ENCODE measurements around the gene LRMDA. TPM values are rescaled to one million over a fixed set of nuclear protein-coding genes. Genes with fewer than 3 reads are reported as not detected.

Gene LRMDA
- polyA plus RNA-seq, 1 donor (not counting 4 experiments of a cell fraction or from before 2014, with no cell fraction given) = not detected

DNA sequence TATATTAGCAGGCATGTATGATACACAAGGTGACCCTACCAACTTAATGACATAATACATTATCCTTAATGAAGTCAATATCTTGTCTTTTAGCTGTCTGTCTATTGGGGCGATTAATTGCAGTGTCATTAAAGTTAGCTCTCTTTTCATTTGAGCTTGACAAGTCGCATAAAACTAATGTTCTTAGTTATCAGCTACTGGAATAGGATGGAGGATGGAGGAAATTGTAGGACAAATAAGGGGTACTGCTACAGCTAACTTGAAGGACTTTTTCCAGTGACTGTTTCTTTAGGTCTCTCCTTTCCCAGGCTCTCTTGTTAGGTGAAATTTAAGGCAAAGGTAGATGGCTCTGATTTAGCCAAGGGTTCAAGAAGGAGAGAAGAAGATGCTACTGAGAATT, 506.4 kb downstream of the LRMDA start:
- DNase-seq (ENCODE audit: low read depth, low spot score) (no peak), FAIRE-seq (no peak)
- Histone ChIP-seq H3K4me1 (ENCODE audit: control insufficient read depth, extremely low read depth, insufficient read depth, low read length) (no peaks in the 10 kb centered on the region), H3K27ac (ENCODE audit: control insufficient read depth, insufficient read depth, low read length) (no peak overlapping the region), H3K9ac (ENCODE audit: control insufficient read depth, extremely low read depth, insufficient read depth, low read length) (no peak overlapping the region), H3K79me2 (ENCODE audit: control insufficient read depth, insufficient read depth, low read length) (no peaks in the 10 kb centered on the region), H4K20me1 (ENCODE audit: control insufficient read depth, extremely low read depth, insufficient read depth, low read length) (no peaks in the 10 kb centered on the region), H3K36me3 (ENCODE audit: control insufficient read depth in 2 of 2, extremely low read depth in 1 of 2, insufficient read depth in 2 of 2, low read length in 2 of 2) (no peaks in the 10 kb centered on the region), H3K27me3 (ENCODE audit: control insufficient read depth, extremely low read depth, insufficient read depth, low read length) (peaks cover 8% of the 10 kb centered on the region), H3K9me3 (ENCODE audit: control insufficient read depth, low read depth, low read length) (no peaks in the 10 kb centered on the region), H3K4me2 (ENCODE audit: control insufficient read depth, extremely low read depth, insufficient read depth, low read depth, low read length) (no peak overlapping the region), H2AFZ (ENCODE audit: control insufficient read depth, low read length) (no peak overlapping the region), H3K4me3 (ENCODE audit: control insufficient read depth in 2 of 3, extremely low read depth in 1 of 3, insufficient read depth in 2 of 3, low read depth in 1 of 3, low read length in 3 of 3) (no peak overlapping the region), H3K9me1 (ENCODE audit: control insufficient read depth, extremely low read depth, insufficient read depth, low read length) (no peaks in the 10 kb centered on the region)
- dilution Hi-C loops (cut with MboI; ENCODE audit: extremely low pct_ligation_motif_present, low sequenced_read_pairs) = no loop called here
- no peak for TF ChIP-seq EZH2 (IDR thresholded peaks at IDR 0.05; ENCODE audit: low read length)
- TF ChIP-seq, protein P1, sequence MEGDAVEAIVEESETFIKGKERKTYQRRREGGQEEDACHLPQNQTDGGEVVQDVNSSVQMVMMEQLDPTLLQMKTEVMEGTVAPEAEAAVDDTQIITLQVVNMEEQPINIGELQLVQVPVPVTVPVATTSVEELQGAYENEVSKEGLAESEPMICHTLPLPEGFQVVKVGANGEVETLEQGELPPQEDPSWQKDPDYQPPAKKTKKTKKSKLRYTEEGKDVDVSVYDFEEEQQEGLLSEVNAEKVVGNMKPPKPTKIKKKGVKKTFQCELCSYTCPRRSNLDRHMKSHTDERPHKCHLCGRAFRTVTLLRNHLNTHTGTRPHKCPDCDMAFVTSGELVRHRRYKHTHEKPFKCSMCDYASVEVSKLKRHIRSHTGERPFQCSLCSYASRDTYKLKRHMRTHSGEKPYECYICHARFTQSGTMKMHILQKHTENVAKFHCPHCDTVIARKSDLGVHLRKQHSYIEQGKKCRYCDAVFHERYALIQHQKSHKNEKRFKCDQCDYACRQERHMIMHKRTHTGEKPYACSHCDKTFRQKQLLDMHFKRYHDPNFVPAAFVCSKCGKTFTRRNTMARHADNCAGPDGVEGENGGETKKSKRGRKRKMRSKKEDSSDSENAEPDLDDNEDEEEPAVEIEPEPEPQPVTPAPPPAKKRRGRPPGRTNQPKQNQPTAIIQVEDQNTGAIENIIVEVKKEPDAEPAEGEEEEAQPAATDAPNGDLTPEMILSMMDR (optimal IDR thresholded peaks at IDR 0.05 in 1 of 3, IDR thresholded peaks at IDR 0.05 in 1 of 3, conservative IDR thresholded peaks at IDR 0.05 in 1 of 3; ENCODE audit: extremely low read depth in 1 of 3, insufficient read depth in 2 of 3, low read length in 3 of 3) = no peak

DNA sequence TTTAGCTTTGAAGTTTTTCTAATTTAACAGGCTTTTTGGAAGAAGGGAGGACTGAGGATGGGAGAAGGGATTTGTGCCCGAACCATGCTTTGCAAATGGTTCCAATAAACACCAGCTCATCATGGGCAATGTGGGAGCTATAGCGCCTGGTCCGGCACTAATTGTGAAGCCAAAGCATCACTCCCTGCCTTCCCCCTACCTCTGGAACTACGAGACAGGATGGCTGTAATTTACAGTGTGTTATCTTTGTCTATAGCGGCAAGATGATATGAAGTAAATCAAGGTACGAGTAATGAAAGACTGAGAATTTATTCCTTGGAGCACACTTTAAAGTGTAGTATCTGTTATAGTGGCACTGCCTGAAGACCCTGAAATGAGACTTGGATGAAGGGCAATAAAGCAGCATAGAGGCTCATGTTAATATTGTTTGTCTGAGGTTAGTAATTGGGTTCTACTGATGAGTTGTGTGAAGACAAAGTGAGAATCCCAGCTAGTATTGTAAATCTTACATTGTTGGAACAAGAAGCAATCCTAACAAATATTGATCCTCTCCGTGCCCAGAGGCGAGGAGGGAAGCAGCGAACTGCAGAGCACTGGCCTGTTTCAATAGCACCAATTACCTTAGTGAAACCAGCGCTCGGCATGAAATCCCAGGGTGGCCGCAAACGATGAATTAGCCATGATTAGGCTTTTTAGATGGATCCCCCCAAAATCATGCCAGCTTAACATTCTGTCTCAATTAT, 507.1 kb downstream of the LRMDA start:
- dilution Hi-C loops (cut with MboI; ENCODE audit: extremely low pct_ligation_motif_present, low sequenced_read_pairs) = no loop called here
- Histone ChIP-seq H4K20me1 (ENCODE audit: control insufficient read depth, extremely low read depth, insufficient read depth, low read length) (no peaks in the 10 kb centered on the region), H3K27me3 (ENCODE audit: control insufficient read depth, extremely low read depth, insufficient read depth, low read length) (peaks cover 8% of the 10 kb centered on the region), H3K27ac (ENCODE audit: control insufficient read depth, insufficient read depth, low read length) (no peak overlapping the region), H3K36me3 (ENCODE audit: control insufficient read depth in 2 of 2, extremely low read depth in 1 of 2, insufficient read depth in 2 of 2, low read length in 2 of 2) (no peaks in the 10 kb centered on the region), H3K9ac (ENCODE audit: control insufficient read depth, extremely low read depth, insufficient read depth, low read length) (no peak overlapping the region), H3K9me1 (ENCODE audit: control insufficient read depth, extremely low read depth, insufficient read depth, low read length) (no peaks in the 10 kb centered on the region), H3K9me3 (ENCODE audit: control insufficient read depth, low read depth, low read length) (no peaks in the 10 kb centered on the region), H3K79me2 (ENCODE audit: control insufficient read depth, insufficient read depth, low read length) (no peaks in the 10 kb centered on the region), H3K4me1 (ENCODE audit: control insufficient read depth, extremely low read depth, insufficient read depth, low read length) (no peaks in the 10 kb centered on the region), H2AFZ (ENCODE audit: control insufficient read depth, low read length) (no peak overlapping the region), H3K4me3 (ENCODE audit: control insufficient read depth in 2 of 3, extremely low read depth in 1 of 3, insufficient read depth in 2 of 3, low read depth in 1 of 3, low read length in 3 of 3) (no peak overlapping the region), H3K4me2 (ENCODE audit: control insufficient read depth, extremely low read depth, insufficient read depth, low read depth, low read length) (no peak overlapping the region)
- FAIRE-seq = no peak
- DNase-seq (ENCODE audit: low read depth, low spot score) = no peak
- TF ChIP-seq EZH2 (IDR thresholded peaks at IDR 0.05; ENCODE audit: low read length) = no peak
- TF ChIP-seq, protein P1 (optimal IDR thresholded peaks at IDR 0.05 in 1 of 3, IDR thresholded peaks at IDR 0.05 in 1 of 3, conservative IDR thresholded peaks at IDR 0.05 in 1 of 3; ENCODE audit: extremely low read depth in 1 of 3, insufficient read depth in 2 of 3, low read length in 3 of 3) = no peak

Data from keratinocyte (primary cell).